Activated T-helper 9 cell treated with anti-CD3 and anti-CD28 coated beads, Interleukin-2, amount 50 U/mL, for 16 hours (primary cell): ENCODE measurements around the gene TBX1.
"Not testable (repeated sequence)": the region's sequence is repeated elsewhere in the genome, so short reads cannot be mapped to it uniquely, and the experiment has no call there.

Source experiments
- DNase-seq: peaks from one replicate; pipeline ENCODE4 v3.0.0-alpha.2; 2020; ENCODE audit warnings: low read depth

Gene TBX1

GRCh38 chr22:19784384-19785175, 24.0 kb downstream of the TBX1 start:
- no peak for DNase-seq

DNA sequence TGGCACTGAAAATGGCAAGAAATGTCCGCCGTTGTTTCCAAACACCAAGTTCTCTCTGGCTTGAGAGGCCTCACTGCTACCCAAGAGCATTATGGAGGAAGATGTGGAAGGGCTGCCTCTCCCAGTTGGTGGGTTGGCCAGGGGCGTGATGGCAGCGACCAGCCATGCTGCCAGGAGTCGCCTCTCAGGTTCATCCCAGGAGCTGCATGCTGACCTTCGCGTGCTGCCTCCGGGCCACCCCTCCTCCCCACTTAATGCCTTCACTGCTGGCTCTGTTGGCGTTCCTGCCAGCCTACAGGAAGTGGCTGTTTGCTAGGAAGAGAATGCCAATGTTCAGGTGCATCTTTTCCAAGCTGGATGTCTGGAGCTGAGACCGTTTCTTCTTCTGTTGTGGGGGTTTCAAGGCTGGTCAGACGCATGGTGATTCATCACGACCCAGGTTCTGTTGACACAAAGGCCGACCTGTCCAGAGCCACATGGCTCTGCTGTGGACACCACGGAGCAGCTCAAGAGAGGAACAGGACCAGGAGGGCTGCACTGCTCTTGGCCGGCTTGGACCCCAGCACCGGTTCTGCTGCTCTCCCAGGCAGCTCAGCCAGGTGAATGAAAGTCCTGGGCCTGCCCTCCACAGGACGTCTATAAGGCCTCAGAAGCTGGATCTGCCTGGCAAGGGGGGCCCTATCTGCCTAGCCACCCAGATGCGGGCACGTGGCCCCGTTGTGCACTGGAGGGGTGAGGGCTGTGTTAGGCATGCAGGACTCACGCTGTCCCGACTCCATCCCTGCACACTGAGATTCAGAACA, 25.1 kb downstream of the TBX1 start:
- no peak for DNase-seq

DNA sequence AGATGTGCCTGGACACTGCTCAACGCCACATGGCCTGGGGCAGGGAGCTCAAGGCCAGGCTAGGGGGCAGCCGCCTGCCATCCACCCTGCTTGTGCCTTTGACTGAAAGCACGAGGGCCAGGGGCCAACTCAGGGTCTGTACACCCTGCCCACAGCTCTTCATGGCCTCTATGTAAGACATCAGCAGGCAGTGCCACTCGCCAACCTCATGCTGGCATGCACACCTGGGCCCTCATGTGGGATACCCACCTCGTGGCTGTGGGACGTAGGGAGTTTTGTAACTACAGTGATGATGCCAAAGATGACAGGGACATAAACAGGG, 25.6 kb downstream of the TBX1 start:
- no peak for DNase-seq

DNA sequence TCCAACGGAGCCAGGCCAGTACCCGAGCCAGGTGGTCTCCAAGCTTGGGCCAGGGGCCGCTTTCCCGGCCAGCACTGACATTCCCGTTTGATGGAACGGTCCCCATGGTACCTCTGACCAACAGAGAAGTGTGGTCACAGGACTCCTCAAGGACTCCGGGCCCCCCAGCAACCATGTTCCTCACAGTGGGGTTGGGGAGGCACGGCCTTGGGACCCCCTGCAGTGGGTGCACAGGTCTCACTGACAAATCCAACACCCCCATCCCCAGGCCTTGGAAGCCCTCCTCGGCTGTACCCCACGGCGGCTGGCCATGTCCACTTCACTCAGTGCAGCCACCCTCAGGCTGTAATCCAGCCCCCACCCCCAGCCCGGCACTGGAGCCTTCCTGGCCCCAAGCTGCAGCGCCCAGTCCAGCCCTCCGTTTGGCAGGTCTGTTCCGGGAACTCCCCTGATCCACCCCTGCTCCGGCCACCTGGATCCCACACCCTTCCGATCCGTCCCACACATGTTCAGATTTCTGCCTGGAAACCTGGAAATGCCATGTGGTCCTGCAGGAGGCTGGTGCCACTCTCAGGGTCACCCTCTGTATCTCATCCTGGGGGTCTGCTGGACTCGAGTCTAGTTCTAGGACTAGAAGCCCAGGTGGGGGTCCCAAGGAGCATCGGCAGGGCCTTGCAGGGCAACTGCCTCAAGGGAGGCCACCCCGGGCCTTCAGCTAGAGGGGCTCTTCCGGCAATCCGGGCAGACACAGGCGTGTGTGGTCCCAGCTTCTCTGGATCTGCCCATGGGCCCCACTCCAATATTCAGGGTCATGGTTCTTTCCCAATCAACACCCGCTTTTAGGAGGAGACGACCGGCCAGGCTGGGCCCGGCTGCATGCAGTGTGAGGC, 26.6 kb downstream of the TBX1 start:
- no peak for DNase-seq

GRCh38 chr22:19787849-19788141, 27.2 kb downstream of the TBX1 start:
- DNase-seq: no peak

DNA sequence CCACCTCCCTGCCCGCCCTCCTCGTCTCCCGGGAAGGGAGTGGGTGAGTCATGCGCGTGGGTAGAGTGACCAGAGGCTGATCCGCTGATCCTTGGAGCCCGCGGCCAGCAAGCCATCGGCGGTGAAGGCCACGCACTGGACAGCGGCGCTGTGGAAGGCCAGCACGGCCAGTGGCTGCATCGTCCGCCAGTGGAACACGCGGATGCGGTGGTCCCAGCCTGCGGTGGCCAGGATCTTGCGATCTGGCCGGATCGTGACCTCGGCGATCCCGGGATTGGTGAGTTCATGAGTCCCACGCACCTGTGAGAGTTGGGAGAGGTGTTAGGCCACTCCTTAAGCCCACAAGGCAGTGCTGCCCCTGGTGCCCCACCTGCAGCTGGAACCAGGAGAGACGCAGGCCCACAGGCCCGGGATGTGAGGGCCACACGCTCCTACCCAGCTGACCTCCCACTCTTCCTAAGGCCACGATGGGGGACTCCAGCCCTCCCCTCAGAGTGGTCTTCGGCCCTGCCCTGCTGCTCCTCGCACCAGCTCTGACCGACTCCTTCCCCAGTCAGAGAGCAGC, 28.2 kb downstream of the TBX1 start:
- no peak for DNase-seq

- no peak for DNase-seq
Measured at GRCh38 chr22:19789406-19789805, 28.8 kb downstream of the TBX1 start.

DNA sequence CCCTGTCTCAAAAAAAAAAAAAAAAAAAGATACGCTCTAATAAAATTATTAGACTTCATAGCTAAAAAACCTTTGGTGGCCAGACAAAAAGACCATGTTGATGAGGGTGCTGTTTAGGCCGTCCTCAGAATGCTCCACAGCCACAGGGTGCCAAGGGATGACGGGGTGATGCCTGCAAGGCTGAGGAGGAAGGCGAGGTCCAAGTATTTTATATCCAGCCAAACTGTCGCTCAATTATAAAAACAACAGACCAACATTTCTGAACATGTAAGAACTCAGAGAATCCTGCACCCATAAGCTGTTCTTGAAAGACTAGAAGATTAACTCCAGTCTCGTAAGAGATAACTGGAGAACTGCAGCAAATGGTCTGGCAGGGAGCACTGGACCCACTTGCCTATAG, 29.2 kb downstream of the TBX1 start:
- DNase-seq: no peak

DNA sequence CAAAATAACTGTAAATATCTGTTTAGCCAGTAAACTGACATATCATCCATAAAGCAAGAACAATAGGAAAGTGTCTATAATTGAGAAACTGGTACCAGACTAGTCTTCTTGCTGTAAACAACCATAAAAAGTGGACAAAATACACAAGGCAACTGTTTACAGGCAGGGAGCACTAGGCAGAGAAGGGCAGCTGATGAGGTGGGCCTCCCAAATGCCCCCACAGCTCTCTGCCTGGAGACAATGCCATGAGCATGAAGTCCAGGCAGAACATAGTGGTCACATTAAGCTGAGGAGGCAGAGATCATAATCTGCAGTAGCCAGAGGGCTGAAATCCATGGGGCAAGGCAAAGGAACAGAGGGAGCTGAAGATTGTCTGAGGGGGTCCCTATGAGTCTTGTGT, 30.7 kb downstream of the TBX1 start:
- no peak for DNase-seq

DNA sequence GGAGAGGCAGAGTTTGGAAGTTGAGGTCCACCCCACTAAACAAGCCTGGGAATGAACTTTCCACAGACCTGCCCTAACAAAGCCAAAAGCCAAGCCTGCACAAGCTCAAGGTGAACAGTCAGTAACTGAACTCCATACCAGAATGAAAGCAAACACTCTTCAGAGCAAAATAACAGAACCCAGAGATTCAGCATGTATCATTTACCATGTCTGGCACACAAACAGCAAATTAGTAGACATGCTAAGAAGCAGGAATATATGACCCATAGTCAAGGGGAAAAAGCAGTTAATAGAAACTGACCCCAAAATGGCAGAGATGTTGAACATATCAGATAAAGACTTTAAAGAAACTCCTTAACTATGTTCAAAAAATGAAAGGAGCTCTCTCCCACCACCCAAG, 31.3 kb downstream of the TBX1 start:
- DNase-seq: no peak

- not testable (repeated sequence) for DNase-seq
Measured at GRCh38 chr22:19792383-19792896, 31.9 kb downstream of the TBX1 start.

GRCh38 chr22:19793161-19793560, 32.6 kb downstream of the TBX1 start:
- no peak for DNase-seq

GRCh38 chr22:19793661-19794310, 33.2 kb downstream of the TBX1 start:
- DNase-seq: no peak

GRCh38 chr22:19795617-19796008, 35.0 kb downstream of the TBX1 start:
- DNase-seq: no peak

DNA sequence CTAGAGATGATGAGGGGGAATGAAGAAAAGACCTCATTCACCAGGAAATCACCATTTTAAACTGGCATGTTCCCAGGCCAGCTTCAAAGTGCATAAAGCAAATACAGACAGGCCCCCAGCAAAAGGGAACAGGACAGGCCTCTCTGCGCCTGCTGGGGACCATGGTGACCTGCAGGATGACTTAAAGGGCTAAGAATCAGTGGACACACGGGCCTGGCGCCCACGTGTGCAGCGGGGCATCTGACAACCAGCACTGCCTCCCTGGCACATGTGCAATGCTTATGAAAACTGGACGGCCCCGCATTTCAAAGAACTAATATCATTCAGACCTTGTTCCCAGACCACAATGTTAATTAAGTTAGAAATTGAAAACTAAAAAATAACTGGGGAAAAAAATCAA, 35.6 kb downstream of the TBX1 start:
- no peak for DNase-seq

GRCh38 chr22:19797086-19798002, 36.8 kb downstream of the TBX1 start:
- no peak for DNase-seq

DNA sequence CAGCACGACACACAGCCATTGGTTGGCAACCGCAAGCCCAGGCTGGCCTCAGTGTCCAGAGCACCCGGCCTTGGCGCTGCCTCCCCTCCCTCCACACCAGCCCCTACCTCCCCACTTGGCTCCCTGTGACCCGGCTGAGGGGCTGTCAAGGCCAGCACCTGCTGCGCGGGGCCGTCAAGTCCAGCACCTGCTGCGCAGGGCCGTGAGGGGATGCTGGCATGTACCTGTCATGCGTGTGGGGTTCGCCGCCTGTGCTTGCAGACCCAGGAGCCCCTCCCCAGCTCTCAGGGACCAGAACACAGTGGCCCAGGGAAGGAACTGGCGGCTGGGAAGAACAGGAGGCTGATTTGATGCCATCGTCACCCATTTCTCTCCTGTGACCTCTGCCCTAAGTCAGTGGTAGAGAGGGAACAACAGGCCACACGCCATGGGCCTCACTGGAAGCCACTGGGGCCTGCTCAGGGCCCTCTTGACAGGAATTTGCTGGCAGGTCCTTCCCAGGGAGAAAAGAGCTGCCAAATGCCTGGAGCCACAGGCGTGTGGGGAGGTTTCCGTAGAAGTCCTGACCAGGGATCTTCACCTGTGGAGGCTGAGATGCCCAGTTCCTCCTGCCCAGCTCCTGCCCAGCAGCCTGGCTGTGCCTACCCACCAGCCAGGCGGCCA, 37.6 kb downstream of the TBX1 start:
- DNase-seq: no peak

- DNase-seq: no peak
Measured at GRCh38 chr22:19798891-19799293, 38.3 kb downstream of the TBX1 start.

GRCh38 chr22:19799322-19800190, 39.0 kb downstream of the TBX1 start:
- no peak for DNase-seq
